ENCODE measurements around the gene GAS6.

- TF ChIP-seq CTCF (conservative IDR thresholded peaks at IDR 0.05 in 1 of 2, IDR thresholded peaks at IDR 0.05 in 1 of 2; ENCODE audit: extremely low read depth in 1 of 2, insufficient read depth in 1 of 2, low read depth in 1 of 2, low read length in 2 of 2) (no peak), EZH2 (IDR thresholded peaks at IDR 0.05; ENCODE audit: borderline replicate concordance, low read length) (no peak)
Measured at GRCh38 chr13:113800576-113800926, 63.3 kb downstream of the GAS6 start.

Data from mammary epithelial cell (primary cell).